NCI-H82 treated with DMSO at 0.1 percent for 48 hours (cell line): ENCODE data around the gene HCRT.
"Not testable (repeated sequence)": the region's sequence is repeated elsewhere in the genome, so short reads cannot be mapped to it uniquely, and the experiment has no call there.

Experiments used
- DNase-seq: peaks from one replicate; lab custom pipeline; 2025; ENCODE audit not compliant: unreplicated experiment; lab: John Stamatoyannopoulos, UW

The HCRT gene

GRCh38 chr17:42180411-42180921 is 4.8 kb downstream of the HCRT start:
- DNase-seq: no peak

GRCh38 chr17:42179911-42180410 is 5.3 kb downstream of the HCRT start:
- no peak for DNase-seq

- no peak for DNase-seq
Observed at GRCh38 chr17:42179335-42179734, 5.9 kb downstream of the HCRT start.

GRCh38 chr17:42178817-42179216 is 6.4 kb downstream of the HCRT start:
- no peak for DNase-seq

- DNase-seq: no peak
Observed at GRCh38 chr17:42177684-42178083, 7.6 kb downstream of the HCRT start.

- no peak for DNase-seq
Observed at GRCh38 chr17:42174126-42174783, 11.0 kb downstream of the HCRT start.

GRCh38 chr17:42171831-42172230 is 13.4 kb downstream of the HCRT start:
- DNase-seq: no peak

- no peak for DNase-seq
Observed at GRCh38 chr17:42169351-42169750, 15.9 kb downstream of the HCRT start.

- DNase-seq: no peak
Observed at GRCh38 chr17:42167807-42168206, 17.4 kb downstream of the HCRT start.

- DNase-seq: no peak
Observed at GRCh38 chr17:42166196-42166763, 19.0 kb downstream of the HCRT start.

GRCh38 chr17:42165751-42166150 is 19.5 kb downstream of the HCRT start:
- no peak for DNase-seq

GRCh38 chr17:42163696-42164407 is 21.4 kb downstream of the HCRT start:
- no peak for DNase-seq

- no peak for DNase-seq
Observed at GRCh38 chr17:42163113-42163512, 22.1 kb downstream of the HCRT start.

GRCh38 chr17:42160531-42160910 is 24.7 kb downstream of the HCRT start:
- DNase-seq: no peak

- DNase-seq: no peak
Observed at GRCh38 chr17:42159796-42160530, 25.3 kb downstream of the HCRT start.

GRCh38 chr17:42155614-42156045 is 29.6 kb downstream of the HCRT start:
- DNase-seq: no peak

GRCh38 chr17:42153919-42154742 is 31.1 kb downstream of the HCRT start:
- no peak for DNase-seq

GRCh38 chr17:42146911-42147607 is 38.2 kb downstream of the HCRT start:
- DNase-seq: no peak

GRCh38 chr17:42143138-42143537 is 42.1 kb downstream of the HCRT start:
- DNase-seq: not testable (repeated sequence)

- no peak for DNase-seq
Observed at GRCh38 chr17:42142371-42142896, 42.8 kb downstream of the HCRT start.
